K562 (cell line): ENCODE results near the gene C3orf52. TPM values are rescaled to one million over a fixed set of nuclear protein-coding genes. Genes with fewer than 3 reads are reported as not detected.

Source experiments
- ATAC-seq: fragments of 200-7000 bp; cut with Tn5 transposase; 3 replicates; pipeline ENCODE4 v1.9.1; 2020; ENCODE audit warnings: moderate library complexity
- BruUV-seq: library from RNA; stranded (reverse); fragments of 400-500 nt; replicated peaks from 2 replicates; lab custom pipeline; 2021; lab: Mats Ljungman, UMichigan
- CTCF ChIA-PET: fragments of 300-600 bp; formaldehyde crosslinking; extraction: SDS; loops from one replicate; lab custom pipeline; 2021; ENCODE audit warnings: low intra/inter-chr PET ratio; lab: Yijun Ruan, JAX
- POLR2A ChIA-PET: fragments of 300-600, 350-650 bp; sonication (Branson Sonifier 250); formaldehyde crosslinking; extraction: SDS; loops from one replicate; lab custom pipeline; 2021; ENCODE audit warnings: antibody characterized with exemption, inconsistent platforms; lab: Yijun Ruan, JAX
- DNase-seq, 4 experiments: peaks; one replicate each; pipeline versions ENCODE4 v3.0.0 to v3.0.0-alpha.2; 2011 to 2018; ENCODE audit warnings: low spot score in 3 of 4, mixed read lengths in 3 of 4; ENCODE audit errors: extremely low read depth in 1 of 4
- FAIRE-seq: peaks from 2 replicates; lab custom pipeline; 2011; peaks lifted over from hg19 to GRCh38; lab: Jason Lieb, UNC
- H2AFZ ChIP-seq: 2 replicates; pipeline ENCODE4 v1.6.0; 2011; ENCODE audit warnings: low read depth, low read length, control low read depth, inconsistent platforms
- H3K27ac ChIP-seq: fragments of 200-600 bp; 3 replicates; pipeline ENCODE4 v1.8.0; 2011; ENCODE audit warnings: low read depth, mild to moderate bottlenecking, control low read depth, inconsistent platforms, low read length, moderate library complexity, mixed read lengths; ENCODE audit errors: extremely low read depth
- H3K27me3 ChIP-seq, 2 experiments: fragments of 300-600 bp in 1 of 2; 2 replicates in 1 of 2; 3 replicates in 1 of 2; pipeline versions ENCODE4 v1.6.0 to v1.8.0; 2011; ENCODE audit warnings: inconsistent platforms in 2 of 2, low read length in 2 of 2, mild to moderate bottlenecking in 1 of 2, mixed read lengths in 1 of 2, moderate library complexity in 1 of 2; ENCODE audit not compliant: control insufficient read depth in 2 of 2, insufficient read depth in 2 of 2
- H3K36me3 ChIP-seq: fragments of 300-600 bp; 3 replicates; pipeline ENCODE4 v1.8.0; 2011; ENCODE audit warnings: mild to moderate bottlenecking, low read length, inconsistent platforms; ENCODE audit not compliant: control insufficient read depth, insufficient read depth
- H3K4me1 ChIP-seq, 2 experiments: fragments of 200-600 bp in 1 of 2; replicated peaks in 1 of 2; 2 replicates in 1 of 2; 3 replicates in 1 of 2; pipeline versions ENCODE4 v1.5.1 to v1.8.0; 2011; ENCODE audit warnings: inconsistent platforms in 2 of 2, low read length in 2 of 2, mild to moderate bottlenecking in 1 of 2, mixed read lengths in 1 of 2, moderate library complexity in 1 of 2; ENCODE audit not compliant: control insufficient read depth in 2 of 2, insufficient read depth in 2 of 2
- H3K4me2 ChIP-seq: 2 replicates; pipeline ENCODE4 v1.6.1; 2011; ENCODE audit warnings: low read length, control low read depth, inconsistent platforms, mixed read lengths; ENCODE audit not compliant: insufficient read depth
- H3K4me3 ChIP-seq: fragments of 200-600 bp; sonication (generic), shearing (Covaris generic); 2 replicates; pipeline ENCODE4 v1.5.1; 2016; ENCODE audit warnings: control low read depth, inconsistent platforms
- H3K79me2 ChIP-seq: fragments of 200-600 bp; 3 replicates; pipeline ENCODE4 v1.8.0; 2011; ENCODE audit warnings: low read length, inconsistent platforms; ENCODE audit not compliant: control insufficient read depth, insufficient read depth
- H3K9ac ChIP-seq, 2 experiments: 2 replicates each; pipeline versions ENCODE4 v1.6.0 to v1.6.1; 2011; ENCODE audit warnings: low read depth in 2 of 2, low read length in 2 of 2, control low read depth in 1 of 2, inconsistent platforms in 1 of 2, mild to moderate bottlenecking in 1 of 2, mixed read lengths in 1 of 2; ENCODE audit not compliant: insufficient read depth in 1 of 2
- H3K9me1 ChIP-seq: one replicate; pipeline ENCODE4 v1.6.0; 2011; ENCODE audit warnings: inconsistent platforms, mild to moderate bottlenecking, low read length, moderate library complexity; ENCODE audit not compliant: control insufficient read depth, insufficient read depth
- H3K9me3 ChIP-seq: replicated peaks from 2 replicates; pipeline ENCODE4 v1.5.1; 2011; ENCODE audit warnings: low read depth, low read length, inconsistent platforms; ENCODE audit not compliant: control insufficient read depth, insufficient read depth
- H4K20me1 ChIP-seq: replicated peaks from 2 replicates; pipeline ENCODE4 v1.6.1; 2011; ENCODE audit warnings: low read length, inconsistent platforms, mixed read lengths; ENCODE audit not compliant: control insufficient read depth, insufficient read depth
- ADNP ChIP-seq: fragments of 200-800 bp; sonication (Bioruptor generic); IDR thresholded peaks from 2 replicates; pipeline ENCODE4 v1.6.1; 2016; ENCODE audit warnings: missing genetic modification characterization, missing compliant biosample characterization
- PTBP1 ChIP-seq: fragments of 200-400 bp; formaldehyde crosslinking; IDR thresholded peaks from 2 replicates; pipeline ENCODE4 v1.6.1; 2017; ENCODE audit warnings: low read depth, low read length
- ZNF668 ChIP-seq: fragments of 250-450 bp; sonication (Bioruptor Pico); IDR thresholded peaks from 2 replicates; pipeline ENCODE4 v1.8.0; 2022; ENCODE audit warnings: mild to moderate bottlenecking, inconsistent platforms
- whole genome bisulfite sequencing: fragments of 100-300 bp; shearing (Covaris generic); methylation state at CpG from one replicate; pipeline ENCODE4 v1.1.6; 2016; ENCODE audit warnings: low coverage, mixed read lengths; ENCODE audit not compliant: insufficient coverage; ENCODE audit errors: missing lambda C conversion rate; 5-methylcytosine and 5-hydroxymethylcytosine counted together
- in situ Hi-C: fragments of 300-500 bp; cut with MboI; formaldehyde crosslinking; loops from 4 replicates; pipeline ENCODE4 v1.15.0; 2018; ENCODE audit warnings: inconsistent platforms, mixed read lengths
- intact Hi-C: fragments of 100-400 bp; cut with micrococcal nuclease; formaldehyde crosslinking; loops from 2 replicates; pipeline ENCODE4 v1.14.2; 2022
- polyA plus RNA-seq, 8 experiments: library from polyadenylated mRNA; depleted of rRNA in 4 of 8; stranded (reverse) in 5 of 8; unstranded in 3 of 8; fragments of >200 nt; fragmentation: Nextera tagmentation in 2 of 8; fragmentation: Illumina TruSeq in 1 of 8; extraction: Ambion mirVana in 2 of 8; extraction: Trizol in 1 of 8; gene quantifications; 2 replicates each; pipeline versions ENCODE4 v1.2.1 to v1.2.3, GENCODE V29; 2011 to 2014; ENCODE audit warnings: inconsistent platforms in 1 of 8, missing spikeins in 1 of 8
- total RNA-seq, 7 experiments: library from RNA; depleted of rRNA in 6 of 7; stranded (reverse); fragments of >200 nt in 6 of 7; fragmentation: Illumina TruSeq in 2 of 7; extraction: Trizol in 2 of 7; gene quantifications; 2 replicates each; pipeline versions ENCODE4 v1.2.1 to v1.2.3, GENCODE V29; 2011 to 2021; ENCODE audit warnings: low replicate concordance in 1 of 7
- TF ChIP-seq, protein P1 (sequence below): fragments of 450-650 bp; IDR thresholded peaks from 2 replicates; pipeline ENCODE4 v1.6.1; 2017; ENCODE audit warnings: mild to moderate bottlenecking, moderate library complexity

The C3orf52 gene
- total and polyA plus RNA-seq, 9 of the 15 experiments (the other 6 are each of a cell fraction or from before 2014, with no cell fraction given) = 2.8 to 6.1 (median 3.8) TPM

DNA sequence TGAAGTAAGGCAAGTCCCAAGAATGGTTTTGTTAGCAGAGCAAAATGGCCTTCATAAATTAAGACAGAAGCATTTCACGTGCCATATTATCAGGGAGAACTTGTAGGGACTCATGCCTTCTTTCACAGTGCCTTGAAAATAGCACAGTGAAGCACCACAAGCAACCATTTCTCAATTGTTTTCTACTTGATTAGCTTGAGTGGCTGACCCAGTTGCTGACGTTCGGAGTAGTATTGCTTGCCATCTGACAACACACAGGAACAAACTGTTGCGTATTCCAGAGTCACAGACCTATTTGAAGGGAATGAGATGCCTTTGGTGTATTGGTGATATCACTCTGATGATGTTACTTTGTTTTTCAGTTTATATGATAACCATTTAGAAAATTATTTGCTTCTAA lies 3.0 kb upstream of the C3orf52 start:
- 3% methylated on average over 4 of the region's 4 CpGs for WGBS
- ATAC-seq = no peak
- no peaks in the 10 kb centered on the region; a peak in 1 of 5 replicates for H3K27me3 ChIP-seq
- no peak for DNase-seq
- no peak overlapping the region for H3K4me2 ChIP-seq
- no TSS peak for BruUV-seq
- FAIRE-seq = no peak
- TF ChIP-seq ZNF668 (CRISPR knock-in tag) = no peak
- TF ChIP-seq ADNP (tag) = no peak
- TF ChIP-seq, protein P1, sequence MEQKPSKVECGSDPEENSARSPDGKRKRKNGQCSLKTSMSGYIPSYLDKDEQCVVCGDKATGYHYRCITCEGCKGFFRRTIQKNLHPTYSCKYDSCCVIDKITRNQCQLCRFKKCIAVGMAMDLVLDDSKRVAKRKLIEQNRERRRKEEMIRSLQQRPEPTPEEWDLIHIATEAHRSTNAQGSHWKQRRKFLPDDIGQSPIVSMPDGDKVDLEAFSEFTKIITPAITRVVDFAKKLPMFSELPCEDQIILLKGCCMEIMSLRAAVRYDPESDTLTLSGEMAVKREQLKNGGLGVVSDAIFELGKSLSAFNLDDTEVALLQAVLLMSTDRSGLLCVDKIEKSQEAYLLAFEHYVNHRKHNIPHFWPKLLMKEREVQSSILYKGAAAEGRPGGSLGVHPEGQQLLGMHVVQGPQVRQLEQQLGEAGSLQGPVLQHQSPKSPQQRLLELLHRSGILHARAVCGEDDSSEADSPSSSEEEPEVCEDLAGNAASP = no peak
- TF ChIP-seq PTBP1 = no peak
- H3K9me3 ChIP-seq = no peaks in the 10 kb centered on the region
- H3K4me3 ChIP-seq = no peak overlapping the region
- no peaks in the 10 kb centered on the region for H3K79me2 ChIP-seq
- H3K27ac ChIP-seq = no peak overlapping the region
- ChIA-PET POLR2A (no interaction called here), CTCF (no interaction called here)
- in situ Hi-C loops = no loop called here
- H3K4me1 ChIP-seq = peaks cover 0 to 13% of the 10 kb centered on the region in 2 experiments; a peak in 4 of 5 replicates
- no peak overlapping the region for H3K9ac ChIP-seq
- H2AFZ ChIP-seq = no peak overlapping the region
- no peaks in the 10 kb centered on the region for H4K20me1 ChIP-seq
- no peaks in the 10 kb centered on the region for H3K36me3 ChIP-seq
- H3K9me1 ChIP-seq = no peaks in the 10 kb centered on the region
- intact Hi-C loops = no loop called here
